SK-N-DZ (cell line): ENCODE data around the gene RPL10A.
A peak's percentile ranks its signal among the peaks of the same experiment; 100 is the strongest.

Experiments
- DNase-seq: peaks from one replicate; pipeline ENCODE4 v3.0.0-alpha.2; 2015; ENCODE audit warnings: low spot score

RPL10A gene

GRCh38 chr6:35448191-35448590 lies 20.0 kb upstream of the RPL10A start:
- DNase-seq = no peak

- peak; percentile 72 for DNase-seq
Measured at GRCh38 chr6:35449287-35449881, 18.8 kb upstream of the RPL10A start.

- DNase-seq = no peak
Measured at GRCh38 chr6:35451354-35452182, 16.6 kb upstream of the RPL10A start.

- peak; percentile 93 for DNase-seq
Measured at GRCh38 chr6:35452183-35453090, 15.8 kb upstream of the RPL10A start, which contains the start of gene FANCE. Gene FANCE, plus strand, starts transcription at chr6:35452338. Its CDS starts 208 bp downstream, at chr6:35452546.

GRCh38 chr6:35453236-35453635 lies 15.0 kb upstream of the RPL10A start:
- DNase-seq = no peak

GRCh38 chr6:35454391-35455110 lies 13.7 kb upstream of the RPL10A start:
- no peak for DNase-seq

- DNase-seq = no peak
Measured at GRCh38 chr6:35457907-35458306, 10.3 kb upstream of the RPL10A start.

- no peak for DNase-seq
Measured at GRCh38 chr6:35461270-35461669, 6.9 kb upstream of the RPL10A start.

GRCh38 chr6:35463292-35463691 lies 4.9 kb upstream of the RPL10A start:
- no peak for DNase-seq

GRCh38 chr6:35465646-35466045 lies 2.6 kb upstream of the RPL10A start:
- DNase-seq = no peak

- no peak for DNase-seq
Measured at GRCh38 chr6:35468980-35469750, 964 bp downstream of the RPL10A start.

- peak; percentile 55 for DNase-seq
Measured at GRCh38 chr6:35469751-35470662, 1.8 kb downstream of the RPL10A start.

GRCh38 chr6:35470663-35471120 lies 2.5 kb downstream of the RPL10A start:
- DNase-seq = no peak

GRCh38 chr6:35471836-35472345 lies 3.7 kb downstream of the RPL10A start:
- no peak for DNase-seq

GRCh38 chr6:35473075-35473849 lies 5.1 kb downstream of the RPL10A start:
- no peak for DNase-seq

- DNase-seq = no peak
Measured at GRCh38 chr6:35473850-35474130, 5.6 kb downstream of the RPL10A start.

GRCh38 chr6:35474131-35474941 lies 6.1 kb downstream of the RPL10A start:
- DNase-seq = no peak
